Liver (tissue), 9 donors: ENCODE data around the gene CMIP. TPM values are rescaled to one million over a fixed set of nuclear protein-coding genes. Genes with fewer than 3 reads are reported as not detected.

ENCODE experiments used
- DNase-seq: peaks from one replicate; pipeline ENCODE4 v3.0.0-alpha.2; 2017; ENCODE audit warnings: low spot score
- H3K27ac ChIP-seq, 2 donors: one replicate each; pipeline ENCODE4 v1.7.0; 2013; ENCODE audit warnings: inconsistent platforms in 2 of 2, low read length in 2 of 2, control low read depth in 1 of 2, low read depth in 1 of 2, mild to moderate bottlenecking in 1 of 2
- H3K27me3 ChIP-seq, 4 donors: one replicate each; pipeline versions ENCODE4 v1.6.1 to v1.7.0; 2013; ENCODE audit warnings: low read length in 3 of 4, inconsistent platforms in 1 of 4, mild to moderate bottlenecking in 1 of 4, moderate library complexity in 1 of 4; ENCODE audit not compliant: control insufficient read depth in 4 of 4, insufficient read depth in 4 of 4
- H3K36me3 ChIP-seq, 4 donors: one replicate each; pipeline versions ENCODE4 v1.6.1 to v1.7.0; 2013; ENCODE audit warnings: low read length in 3 of 4, mild to moderate bottlenecking in 3 of 4, low read depth in 1 of 4, moderate library complexity in 1 of 4; ENCODE audit not compliant: control insufficient read depth in 4 of 4, insufficient read depth in 3 of 4
- H3K4me1 ChIP-seq, 4 donors: one replicate each; pipeline versions ENCODE4 v1.6.1 to v1.7.0; 2013; ENCODE audit warnings: low read length in 3 of 4, mild to moderate bottlenecking in 3 of 4, moderate library complexity in 1 of 4; ENCODE audit not compliant: control insufficient read depth in 4 of 4, insufficient read depth in 4 of 4
- H3K4me3 ChIP-seq, 3 donors: one replicate each; pipeline versions ENCODE4 v1.6.1 to v1.7.0; 2013; ENCODE audit warnings: low read length in 3 of 3, control low read depth in 1 of 3, low read depth in 1 of 3, mild to moderate bottlenecking in 1 of 3
- H3K9ac ChIP-seq, 2 donors: one replicate each; pipeline ENCODE4 v1.7.0; 2013; ENCODE audit warnings: low read length in 2 of 2, mild to moderate bottlenecking in 2 of 2, moderate library complexity in 2 of 2, control low read depth in 1 of 2, low read depth in 1 of 2
- H3K9me3 ChIP-seq, 4 donors: one replicate each; pipeline versions ENCODE4 v1.6.1 to v1.7.0; 2013; ENCODE audit warnings: low read length in 3 of 4; ENCODE audit not compliant: control insufficient read depth in 4 of 4
- ATF3 ChIP-seq: IDR thresholded peaks from 2 replicates; pipeline ENCODE4 v1.6.1; 2016; ENCODE audit warnings: antibody characterized with exemption
- CTCF ChIP-seq: fragments of 150-350 bp; IDR thresholded peaks from 2 replicates; pipeline ENCODE4 v1.5.1; 2017; ENCODE audit warnings: improper control_type of control experiment, low read depth, low read length; ENCODE audit not compliant: missing input control
- EGR1 ChIP-seq, 2 donors: IDR thresholded peaks; 2 replicates each; pipeline ENCODE4 v1.6.1; 2016 to 2018; ENCODE audit warnings: antibody characterized with exemption in 2 of 2, low read depth in 2 of 2
- FOXA1 ChIP-seq: IDR thresholded peaks from 2 replicates; pipeline ENCODE4 v1.6.1; 2016; ENCODE audit warnings: antibody characterized with exemption
- FOXA2 ChIP-seq: IDR thresholded peaks from 2 replicates; pipeline ENCODE4 v1.6.1; 2016; ENCODE audit warnings: antibody characterized with exemption
- GABPA ChIP-seq, 2 donors: IDR thresholded peaks in 1 of 2; conservative IDR thresholded peaks in 1 of 2; 2 replicates each; pipeline ENCODE4 v1.6.1; 2016; ENCODE audit warnings: antibody characterized with exemption in 2 of 2, mild to moderate bottlenecking in 1 of 2, moderate library complexity in 1 of 2
- HNF4A ChIP-seq, 2 donors: conservative IDR thresholded peaks; 2 replicates each; pipeline ENCODE4 v1.6.1; 2016; ENCODE audit warnings: antibody characterized with exemption in 2 of 2, mild to moderate bottlenecking in 2 of 2
- HNF4G ChIP-seq: IDR thresholded peaks from 2 replicates; pipeline ENCODE4 v1.6.1; 2016; ENCODE audit warnings: antibody characterized with exemption
- JUND ChIP-seq, 2 donors: IDR thresholded peaks; 2 replicates each; pipeline ENCODE4 v1.6.1; 2016; ENCODE audit warnings: antibody characterized with exemption in 2 of 2
- MAX ChIP-seq: IDR thresholded peaks from 2 replicates; pipeline ENCODE4 v1.6.1; 2016; ENCODE audit warnings: antibody characterized with exemption
- NR2F2 ChIP-seq: IDR thresholded peaks from 2 replicates; pipeline ENCODE4 v1.6.1; 2016; ENCODE audit warnings: antibody characterized with exemption
- RAD21 ChIP-seq, 2 donors: IDR thresholded peaks; 2 replicates each; pipeline ENCODE4 v1.6.1; 2016; ENCODE audit warnings: antibody characterized with exemption in 2 of 2, mild to moderate bottlenecking in 2 of 2
- RXRA ChIP-seq, 2 donors: IDR thresholded peaks; 2 replicates each; pipeline ENCODE4 v1.6.1; 2017 to 2018; ENCODE audit warnings: antibody characterized with exemption in 2 of 2, mild to moderate bottlenecking in 1 of 2
- SP1 ChIP-seq: IDR thresholded peaks from 2 replicates; pipeline ENCODE4 v1.6.1; 2018; ENCODE audit warnings: antibody characterized with exemption, mild to moderate bottlenecking
- TAF1 ChIP-seq: conservative IDR thresholded peaks from 2 replicates; pipeline ENCODE4 v1.6.1; 2016; ENCODE audit warnings: antibody characterized with exemption, mild to moderate bottlenecking
- YY1 ChIP-seq: IDR thresholded peaks from 2 replicates; pipeline ENCODE4 v1.6.1; 2016; ENCODE audit warnings: antibody characterized with exemption, mild to moderate bottlenecking
- ZBTB33 ChIP-seq: IDR thresholded peaks from 2 replicates; pipeline ENCODE4 v1.6.1; 2016; ENCODE audit warnings: antibody characterized with exemption
- WGBS: extraction: QIAGEN DNeasy Blood & Tissue Kit; methylation state at CpG from one replicate; pipeline ENCODE4 v1.1.7; 2013; 5-methylcytosine and 5-hydroxymethylcytosine counted together
- polyA plus RNA-seq, 2 donors: library from polyadenylated mRNA; stranded (reverse) in 1 of 2; unstranded in 1 of 2; fragments of 200-250 nt in 1 of 2; fragments of >200 nt in 1 of 2; fragmentation: Nextera tagmentation in 1 of 2; extraction: Ambion mirVana in 1 of 2; gene quantifications; one replicate each; pipeline versions ENCODE4 v1.2.1 to v1.2.3, GENCODE V29; 2013 to 2015
- total RNA-seq, 2 donors: library from RNA; depleted of rRNA; stranded (reverse); fragments of >200 nt; gene quantifications; one replicate each; pipeline ENCODE4 v1.2.3, GENCODE V29; 2014
- donor health status: healthy.
- donor health status: healthy.
- donor health status: healthy.
- donor health status: healthy.
- donor health status: healthy.

CMIP gene
- total and polyA plus RNA-seq, 4 donors, result 1.7 to 15.6 (median 10.1) TPM

- peak overlapping the region; percentile 80 to 82 for H3K27ac ChIP-seq
- no peaks in the 10 kb centered on the region for H3K9me3 ChIP-seq
- 73% methylated on average over 7 of the region's 7 CpGs for WGBS
- H3K4me3 ChIP-seq, result no peak overlapping the region
- no peak overlapping the region for H3K9ac ChIP-seq
- no peaks in the 10 kb centered on the region for H3K27me3 ChIP-seq
- H3K4me1 ChIP-seq, result peaks cover 11 to 26% (median 18%) of the 10 kb centered on the region in 4 donors
- TF ChIP-seq HNF4G (no peak), EGR1 (IDR thresholded peaks at IDR 0.05; ENCODE audit: low read depth in 2 of 2) (no peak), ZBTB33 (no peak), FOXA2 (no peak), NR2F2 (no peak), ATF3 (no peak), RAD21 (IDR thresholded peaks at IDR 0.05) (no peak), SP1 (no peak), TAF1 (no peak), JUND (IDR thresholded peaks at IDR 0.05) (no peak), GABPA (IDR thresholded peaks at IDR 0.05 in 1 of 2, conservative IDR thresholded peaks at IDR 0.05 in 1 of 2) (no peak), HNF4A (conservative IDR thresholded peaks at IDR 0.05) (no peak), CTCF (no peak), RXRA (IDR thresholded peaks at IDR 0.05) (no peak), YY1 (no peak), FOXA1 (no peak), MAX (no peak)
- no peak for DNase-seq
- H3K36me3 ChIP-seq, result peaks cover 0 to 2% (median 0%) of the 10 kb centered on the region in 4 donors
These were observed 69.5 kb downstream of the CMIP start for GRCh38 chr16:81514041-81514559.

- Histone ChIP-seq H3K4me1 (peaks cover 11 to 26% (median 18%) of the 10 kb centered on the region in 4 donors), H3K36me3 (peaks cover 0 to 2% (median 0%) of the 10 kb centered on the region in 4 donors), H3K9me3 (no peaks in the 10 kb centered on the region), H3K27ac (peak overlapping the region; percentile 80 to 82), H3K27me3 (no peaks in the 10 kb centered on the region), H3K4me3 (no peak overlapping the region), H3K9ac (no peak overlapping the region)
- TF ChIP-seq NR2F2 (peak; percentile 41), FOXA2 (no peak)
- 88% methylated on average over 15 of the region's 15 CpGs for WGBS
- DNase-seq, result no peak
These were observed 70.1 kb downstream of the CMIP start for GRCh38 chr16:81514568-81515258.
